Daoy (cell line): Measurements from ENCODE around the gene MMAA. TPM values are rescaled to one million over a fixed set of nuclear protein-coding genes. Genes with fewer than 3 reads are reported as not detected.
"Not testable (repeated sequence)": the region's sequence is repeated elsewhere in the genome, so short reads cannot be mapped to it uniquely, and the experiment has no call there.

Experiments used
- DNase-seq: peaks from one replicate; pipeline ENCODE4 v3.0.0-alpha.2; 2015; ENCODE audit warnings: low read depth
- total RNA-seq: library from RNA; depleted of rRNA; stranded (reverse); fragments of >200 nt; shearing (Covaris generic); gene quantifications from 2 replicates; pipeline ENCODE4 v1.2.3, GENCODE V29; 2014

MMAA gene
- total RNA-seq, 1 experiment from 2014 or later = 2.8 TPM

DNA sequence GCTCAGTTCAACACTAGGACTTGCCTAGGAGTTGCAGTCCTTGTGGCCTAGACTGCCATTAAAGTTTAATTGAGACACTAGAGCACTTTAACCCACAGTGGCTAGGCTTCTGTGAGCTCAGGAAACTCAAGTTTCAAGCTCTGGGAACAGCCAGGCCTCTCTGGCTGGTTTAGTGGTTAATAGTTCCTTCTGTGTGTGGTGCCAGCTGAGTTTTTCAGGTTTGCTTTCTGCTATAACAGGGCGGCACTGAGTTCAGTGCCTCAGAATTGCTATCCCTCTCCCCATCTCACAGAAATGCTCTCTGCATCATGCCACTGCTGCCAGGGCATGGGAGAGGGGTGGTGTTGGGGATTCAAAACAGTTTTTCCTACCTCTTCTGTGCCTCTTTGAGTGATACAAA, 15.9 kb downstream of the MMAA start:
- no peak for DNase-seq

DNA sequence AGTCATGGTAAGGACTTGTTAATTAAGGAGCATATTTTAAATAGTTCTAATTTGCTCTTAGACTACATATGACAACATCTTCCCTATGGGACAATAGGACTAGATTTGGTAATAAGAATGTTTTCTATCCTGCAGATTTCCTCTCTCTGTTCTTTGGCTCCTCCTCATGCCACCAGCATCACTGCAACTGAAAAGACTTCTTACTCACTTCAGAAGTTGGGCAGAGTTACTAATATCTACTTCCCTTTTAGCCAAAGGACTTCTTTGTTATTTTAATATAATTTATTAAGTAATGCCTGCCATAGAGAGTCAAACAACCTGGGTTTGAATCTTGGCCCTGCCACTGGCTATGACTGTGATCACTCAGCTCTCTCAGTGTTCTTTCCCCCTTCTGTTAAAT, 16.4 kb downstream of the MMAA start:
- no peak for DNase-seq

DNA sequence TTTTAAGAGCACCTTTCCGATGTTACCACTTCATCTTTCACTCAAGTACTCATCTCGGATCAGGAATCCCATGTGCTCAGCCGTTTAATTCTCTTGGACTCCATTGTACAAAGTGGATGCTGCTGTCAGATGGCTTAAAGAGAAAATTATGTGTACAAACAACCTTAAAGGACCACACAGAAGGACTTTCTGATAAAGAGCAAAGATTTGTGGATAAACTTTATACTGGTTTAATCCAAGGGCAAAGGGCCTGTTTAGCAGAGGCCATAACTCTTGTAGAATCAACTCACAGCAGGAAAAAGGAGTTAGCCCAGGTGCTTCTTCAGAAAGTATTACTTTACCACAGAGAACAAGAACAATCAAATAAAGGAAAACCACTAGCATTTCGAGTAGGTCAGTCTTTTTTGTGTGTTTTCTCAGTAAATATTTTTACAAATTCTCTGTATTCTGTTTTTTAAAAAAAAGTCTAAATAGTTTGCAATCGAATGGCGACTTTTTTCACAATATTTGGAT, 20.1 kb downstream of the MMAA start:
- no peak for DNase-seq

DNA sequence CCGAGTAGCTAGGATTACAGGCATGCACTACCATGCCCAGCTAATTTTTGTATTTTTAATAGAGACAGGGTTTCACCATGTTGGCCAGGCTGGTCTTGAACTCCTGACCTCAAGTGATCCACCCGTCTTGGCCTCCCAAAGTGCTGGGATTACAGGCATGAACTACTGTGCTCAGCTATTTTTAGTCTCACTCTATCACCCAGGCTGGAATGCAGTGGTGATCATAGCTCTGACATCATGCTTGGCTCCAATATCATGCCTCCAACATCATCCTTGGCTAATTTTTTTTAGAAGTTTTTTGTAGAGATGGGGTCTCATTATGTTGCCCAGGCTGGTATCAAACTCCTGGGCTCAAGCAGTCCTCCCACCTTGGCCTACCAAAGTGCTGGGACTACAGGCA, 21.1 kb downstream of the MMAA start:
- peak; percentile 7 for DNase-seq

DNA sequence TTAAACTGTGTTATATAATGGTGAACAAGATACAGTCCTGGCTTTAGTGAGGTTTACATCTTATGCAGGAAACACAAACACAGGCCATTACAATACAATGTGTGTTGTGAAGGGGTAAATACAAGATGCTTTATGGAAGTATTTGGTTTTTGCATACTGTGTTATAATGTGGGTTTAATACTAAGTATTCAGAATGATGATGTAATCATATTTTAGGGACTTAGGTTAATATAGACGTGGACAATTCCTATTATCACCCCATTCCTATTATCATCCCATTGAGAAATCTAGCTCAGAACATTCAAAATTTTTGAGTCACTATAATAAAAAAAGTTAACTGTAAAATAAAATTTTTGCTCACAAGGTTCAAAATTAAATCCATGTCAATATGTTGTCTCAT, 24.1 kb downstream of the MMAA start:
- DNase-seq = no peak

DNA sequence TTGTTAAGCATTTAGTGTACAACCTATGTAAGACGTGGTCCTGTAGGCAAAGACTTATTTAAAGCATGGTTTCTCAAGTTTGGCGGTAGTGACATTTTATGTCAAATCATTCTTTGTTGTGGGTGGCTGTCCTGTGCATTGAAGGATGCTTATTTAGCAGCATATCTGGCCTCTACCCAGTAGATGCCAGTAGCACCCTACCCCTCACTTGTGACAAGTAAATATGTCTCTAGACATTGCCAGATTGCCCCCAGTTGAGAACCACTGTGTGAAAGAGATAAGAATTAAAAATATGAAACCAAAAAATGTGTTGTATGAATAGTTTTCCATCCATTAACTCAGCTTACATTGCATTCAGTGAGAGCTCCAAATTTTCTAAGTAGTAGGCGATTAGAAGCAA, 25.5 kb downstream of the MMAA start:
- no peak for DNase-seq

DNA sequence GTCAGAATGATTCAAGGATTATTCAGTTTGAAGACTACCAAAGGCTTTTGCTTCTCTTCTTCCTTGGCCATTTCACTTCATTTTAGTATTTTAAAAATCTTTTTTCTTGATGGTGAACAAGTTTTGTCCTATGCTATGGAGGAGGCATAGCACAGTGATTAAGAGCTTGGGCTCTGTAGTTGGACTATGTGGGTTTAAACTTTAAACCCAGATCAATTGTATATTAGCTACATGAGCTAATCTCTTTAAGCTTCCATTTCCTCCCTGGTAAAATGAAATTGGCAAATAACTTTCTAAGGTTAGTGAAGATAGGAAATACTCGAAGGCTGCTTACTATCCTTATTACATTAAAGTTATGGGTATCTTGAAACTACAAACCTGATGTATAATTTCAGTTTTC, 37.0 kb downstream of the MMAA start:
- DNase-seq = no peak

DNA sequence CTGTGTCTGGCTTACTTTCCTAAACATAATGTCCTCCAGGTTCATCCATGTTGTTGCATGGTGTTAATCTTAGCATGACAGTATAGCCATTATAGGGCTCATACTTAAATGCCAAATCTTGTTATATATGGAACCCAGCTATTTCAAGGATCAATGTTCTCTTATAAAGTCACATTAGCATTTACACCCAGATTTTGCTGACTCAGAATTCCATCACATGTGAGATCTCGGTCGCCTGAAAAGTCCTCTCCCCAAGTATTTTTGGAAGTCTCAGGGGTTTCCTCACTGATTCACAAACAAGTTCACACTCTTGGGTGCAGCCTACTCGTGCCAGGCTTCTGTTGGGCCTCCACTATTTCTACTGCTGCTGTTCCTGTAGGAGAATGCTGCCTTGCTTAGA, 40.9 kb downstream of the MMAA start:
- DNase-seq = no peak

DNA sequence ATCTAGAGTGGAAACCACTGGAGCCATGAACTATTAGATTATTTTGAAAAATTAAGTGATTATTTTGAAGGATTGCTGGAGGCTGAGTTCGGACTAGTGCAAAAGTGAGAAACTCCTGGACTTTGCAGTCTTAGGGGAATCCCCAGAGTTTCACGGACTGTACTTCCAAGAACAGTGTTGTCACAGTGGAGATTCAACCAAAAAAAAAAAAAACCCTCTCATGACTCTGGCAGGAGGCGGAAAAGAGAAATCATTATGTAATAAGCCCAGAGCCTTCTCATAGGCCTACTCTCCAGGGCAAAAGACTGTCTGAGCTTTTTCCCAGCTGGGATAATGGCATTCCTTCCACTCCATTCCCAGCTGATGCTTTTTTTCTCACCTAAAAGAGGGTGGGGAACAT, 44.0 kb downstream of the MMAA start:
- DNase-seq = no peak

DNA sequence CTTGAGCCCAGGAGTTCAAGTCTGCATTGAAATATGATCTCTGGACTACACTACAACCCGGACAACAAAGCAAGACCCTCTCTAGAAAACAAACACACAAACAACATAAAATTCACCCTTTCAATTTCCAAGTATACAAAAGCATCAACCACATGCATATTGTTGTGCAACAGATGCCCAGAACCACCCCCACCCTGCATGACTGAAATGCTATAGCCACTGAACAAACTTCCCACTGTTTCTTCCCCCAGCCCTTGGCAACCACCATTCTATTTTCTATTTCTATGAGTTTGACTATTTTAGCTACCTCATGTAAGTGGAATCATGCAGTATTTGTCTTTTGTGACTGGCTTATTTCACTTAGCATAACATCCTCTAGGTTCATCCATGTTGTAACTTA, 46.6 kb downstream of the MMAA start:
- no peak for DNase-seq

DNA sequence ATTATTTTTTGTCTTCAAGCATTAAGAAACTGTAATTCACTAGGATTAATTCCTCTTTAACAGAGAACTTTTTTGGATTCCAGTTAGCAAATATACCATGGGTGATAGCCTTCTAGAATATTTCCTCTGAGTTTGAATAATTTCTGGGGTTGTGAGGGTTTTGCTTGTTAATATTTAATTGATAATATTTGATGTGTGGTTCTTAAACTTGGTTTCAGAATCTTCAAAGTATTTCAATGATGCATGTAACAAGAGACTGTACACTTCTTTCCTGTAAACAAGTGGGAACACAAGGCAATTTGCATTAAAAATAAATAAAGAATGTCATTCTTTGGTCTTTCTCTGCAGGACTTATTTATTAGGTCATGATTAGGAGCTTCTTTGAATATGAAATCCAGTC, 51.2 kb downstream of the MMAA start:
- DNase-seq = no peak

DNA sequence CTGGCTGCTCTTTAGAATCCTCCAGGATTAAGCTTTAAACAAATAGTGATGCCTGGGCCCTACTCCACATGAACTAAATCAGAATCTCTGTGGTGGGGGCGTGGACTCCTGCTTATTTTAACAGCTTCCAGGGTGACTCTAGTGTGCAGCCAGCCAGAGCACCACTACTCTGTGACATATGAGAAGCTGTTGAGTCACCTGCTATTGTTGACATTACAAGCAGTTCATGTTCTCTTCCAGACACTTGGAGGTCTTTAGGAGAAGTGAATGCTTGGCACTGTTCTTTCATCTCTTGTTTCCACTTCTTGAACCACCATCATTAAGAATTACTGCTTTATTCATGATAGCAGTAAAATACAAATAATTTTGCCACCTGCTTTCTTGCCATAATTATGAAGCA, 60.3 kb downstream of the MMAA start:
- peak; percentile 82 for DNase-seq

DNA sequence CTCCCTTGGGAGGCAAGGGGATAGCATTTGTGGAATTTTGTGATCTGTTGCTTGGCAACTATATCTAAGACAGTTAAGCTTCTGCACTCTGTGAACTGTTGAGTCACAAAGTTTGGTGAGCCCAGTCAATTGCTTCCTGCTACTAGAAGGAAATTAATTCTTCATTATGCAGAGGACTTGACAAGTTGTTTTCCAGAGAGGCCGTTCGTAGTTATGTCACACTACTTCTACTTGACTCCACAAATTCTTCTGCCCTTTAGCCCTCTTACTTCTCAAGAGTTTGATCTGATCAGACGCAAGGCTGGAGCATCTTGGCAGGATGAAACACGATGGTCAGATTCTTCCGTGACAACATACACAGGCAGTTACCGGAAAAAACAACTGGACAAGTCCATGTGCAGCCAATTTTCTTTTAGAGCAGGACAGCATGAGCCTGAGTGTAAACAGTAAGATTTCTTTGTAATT, 60.8 kb downstream of the MMAA start, which contains the start of gene C4orf51:
TSS of gene C4orf51 (plus strand) at position 156 of the 465 bp plus-strand sequence. CDS start at position 214, 58 bp downstream.
- peak; percentile 51 for DNase-seq

DNA sequence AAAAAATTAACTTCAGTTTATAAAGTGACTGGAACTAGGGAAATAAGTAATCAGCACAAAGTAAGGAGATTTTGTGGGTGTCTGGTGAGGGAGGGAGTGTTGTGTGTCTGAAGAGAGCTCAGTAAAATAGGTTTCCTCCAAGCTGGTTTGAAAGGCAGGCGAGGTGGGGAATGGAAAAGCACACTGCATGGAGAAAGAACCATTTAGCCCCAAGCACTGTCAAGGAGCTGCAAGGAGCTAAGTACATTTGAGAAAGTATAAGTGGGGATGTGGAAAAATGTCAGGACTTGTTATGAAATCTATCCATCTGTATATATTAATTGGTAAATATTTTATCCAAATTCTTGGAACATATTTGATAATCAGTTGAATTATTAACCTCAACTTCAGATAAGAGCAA, 61.7 kb downstream of the MMAA start:
- no peak for DNase-seq

DNA sequence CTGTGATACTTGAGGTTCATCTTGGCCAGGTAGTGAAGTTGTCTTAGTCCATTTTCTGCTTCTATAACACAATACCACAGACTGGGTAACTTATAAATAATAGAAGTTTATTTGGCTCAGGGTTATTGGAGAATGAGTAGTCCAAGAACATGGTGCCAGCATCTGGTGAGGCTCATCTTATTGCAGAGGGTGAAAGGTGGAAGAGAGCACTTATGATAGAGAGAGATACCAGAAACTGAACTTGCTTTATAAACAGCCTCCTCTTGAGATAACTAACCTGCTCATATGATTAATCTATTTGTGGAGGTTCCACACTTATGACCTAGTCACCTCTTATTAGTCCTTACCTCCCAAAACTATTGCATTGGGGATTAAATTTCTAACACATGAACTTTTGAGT, 62.3 kb downstream of the MMAA start:
- DNase-seq = no peak

DNA sequence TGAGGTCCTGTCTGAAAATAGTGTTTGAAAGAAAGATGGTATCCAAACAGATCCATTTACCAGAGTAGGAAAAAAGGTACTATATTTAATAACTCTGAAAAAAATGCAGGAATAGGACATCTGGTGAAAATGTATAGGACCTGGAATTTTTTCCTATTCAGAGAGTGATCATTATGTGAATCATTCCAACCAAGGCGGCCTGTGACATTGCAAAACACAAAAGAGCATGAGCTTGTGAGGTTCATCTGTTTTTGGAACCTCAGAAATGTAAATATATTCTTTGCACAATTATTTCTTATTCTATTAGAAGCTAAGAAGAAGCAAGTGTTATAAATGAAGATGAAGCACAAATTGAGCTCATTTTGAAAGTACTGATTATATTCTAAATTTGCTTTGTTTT, 62.8 kb downstream of the MMAA start:
- DNase-seq = no peak

DNA sequence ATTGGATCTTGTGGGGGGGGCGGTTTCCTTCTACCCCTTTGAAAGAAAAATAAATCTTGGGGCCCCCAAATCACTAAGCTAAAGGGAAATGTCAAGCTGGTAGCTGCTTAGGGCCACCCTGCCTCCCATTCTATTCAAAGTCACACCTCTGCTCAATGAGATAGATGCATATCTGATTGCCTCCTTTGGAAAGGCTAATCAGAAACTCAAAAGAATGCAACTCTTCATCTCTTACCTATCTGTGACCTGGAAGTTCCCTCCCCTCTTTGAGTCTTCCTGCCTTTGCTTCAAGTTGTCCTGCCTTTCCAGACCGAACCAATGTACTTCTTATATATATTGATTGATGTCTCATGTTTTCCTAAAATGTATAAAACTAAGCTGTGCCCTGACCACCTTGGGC, 67.8 kb downstream of the MMAA start:
- DNase-seq = no peak

DNA sequence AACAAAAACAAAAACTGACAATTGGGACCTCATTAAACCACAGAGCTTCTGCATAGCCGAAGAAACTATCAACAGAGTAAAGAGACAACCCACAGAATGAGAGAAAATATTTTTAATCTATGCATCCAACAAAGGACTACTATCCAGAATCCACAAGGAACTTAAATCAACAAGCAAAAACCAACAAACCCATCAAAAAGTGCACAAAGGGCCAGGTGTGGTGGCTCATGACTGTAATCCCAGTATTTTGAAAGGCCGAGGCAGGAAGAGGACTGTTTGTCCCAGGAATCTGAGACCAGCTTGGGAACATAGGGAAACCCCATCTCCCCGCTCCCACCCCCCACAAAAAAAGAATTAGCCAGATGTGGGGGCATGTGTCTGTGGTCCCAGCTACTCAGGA, 71.4 kb downstream of the MMAA start:
- DNase-seq = no peak

DNA sequence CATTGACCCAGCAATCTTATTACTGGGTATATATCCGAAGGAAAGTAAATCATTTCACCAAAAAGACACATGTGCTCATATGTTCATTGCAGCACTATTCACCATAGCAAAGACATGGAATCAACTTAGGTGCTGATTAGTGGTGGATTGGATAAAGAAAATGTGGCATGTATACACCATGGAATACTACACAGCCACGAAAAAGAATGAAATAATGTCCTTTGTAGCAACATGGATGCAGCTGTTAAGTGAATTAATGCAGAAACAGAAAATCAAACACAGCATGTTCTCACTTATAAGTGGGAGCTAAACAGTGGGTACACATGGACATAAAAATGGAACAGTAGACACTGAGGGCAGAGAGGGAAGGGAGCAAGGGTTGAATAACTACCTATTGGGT, 72.2 kb downstream of the MMAA start:
- DNase-seq = not testable (repeated sequence)

DNA sequence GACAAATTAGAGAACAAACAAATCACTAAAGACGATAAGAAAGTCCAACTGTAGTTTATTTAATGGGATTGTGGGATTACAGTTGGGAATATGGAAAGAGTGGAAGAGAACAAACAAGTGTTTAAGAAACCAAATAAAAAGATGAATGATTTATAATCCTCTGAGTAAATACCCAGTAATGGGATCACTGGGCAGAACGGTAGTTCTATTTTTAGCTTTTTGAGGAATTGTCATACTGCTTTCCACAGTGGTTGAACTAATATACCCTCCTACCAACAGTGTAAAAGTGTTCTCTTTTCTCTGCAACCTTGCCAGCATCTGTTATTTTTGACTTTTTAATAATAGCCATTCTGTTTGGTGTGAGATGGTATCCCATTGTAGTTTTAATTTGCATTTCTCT, 75.7 kb downstream of the MMAA start:
- no peak for DNase-seq

DNA sequence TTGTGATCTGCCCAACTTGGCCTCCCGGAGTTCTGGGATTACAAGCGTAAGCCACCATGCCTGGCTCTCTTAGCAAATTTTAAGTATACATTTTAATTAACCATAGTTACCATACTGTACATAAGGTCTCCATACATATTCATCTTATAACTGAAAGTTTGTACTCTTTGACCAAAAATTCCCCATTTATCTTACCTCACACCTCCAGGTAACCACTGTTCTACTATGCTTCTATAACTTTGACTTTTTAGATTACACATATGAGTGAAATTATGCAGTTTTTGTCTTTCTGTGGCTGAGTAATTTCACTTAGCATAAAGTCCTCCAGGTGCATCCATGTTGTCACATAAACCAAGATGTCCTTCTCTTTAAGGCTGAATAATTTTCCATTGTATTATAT, 78.1 kb downstream of the MMAA start:
- no peak for DNase-seq

DNA sequence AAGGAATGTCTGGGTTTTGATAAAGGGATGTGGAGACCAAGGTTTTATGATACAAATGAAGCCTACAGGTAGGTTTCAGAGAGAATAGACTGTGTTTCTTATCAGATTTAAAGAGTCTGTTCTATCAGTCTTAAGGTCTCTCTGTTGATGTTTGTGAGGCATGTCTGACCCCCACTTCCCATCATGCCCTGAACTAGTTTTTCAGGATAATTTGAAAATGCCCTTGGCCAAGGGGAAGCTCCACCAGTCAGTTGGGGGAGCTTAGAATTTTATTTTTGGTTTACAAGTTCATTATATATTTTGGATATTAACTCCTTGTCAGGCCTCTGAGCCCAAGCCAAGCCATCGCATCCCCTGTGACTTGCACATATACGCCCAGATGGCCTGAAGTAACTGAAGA, 79.3 kb downstream of the MMAA start:
- DNase-seq = no peak

DNA sequence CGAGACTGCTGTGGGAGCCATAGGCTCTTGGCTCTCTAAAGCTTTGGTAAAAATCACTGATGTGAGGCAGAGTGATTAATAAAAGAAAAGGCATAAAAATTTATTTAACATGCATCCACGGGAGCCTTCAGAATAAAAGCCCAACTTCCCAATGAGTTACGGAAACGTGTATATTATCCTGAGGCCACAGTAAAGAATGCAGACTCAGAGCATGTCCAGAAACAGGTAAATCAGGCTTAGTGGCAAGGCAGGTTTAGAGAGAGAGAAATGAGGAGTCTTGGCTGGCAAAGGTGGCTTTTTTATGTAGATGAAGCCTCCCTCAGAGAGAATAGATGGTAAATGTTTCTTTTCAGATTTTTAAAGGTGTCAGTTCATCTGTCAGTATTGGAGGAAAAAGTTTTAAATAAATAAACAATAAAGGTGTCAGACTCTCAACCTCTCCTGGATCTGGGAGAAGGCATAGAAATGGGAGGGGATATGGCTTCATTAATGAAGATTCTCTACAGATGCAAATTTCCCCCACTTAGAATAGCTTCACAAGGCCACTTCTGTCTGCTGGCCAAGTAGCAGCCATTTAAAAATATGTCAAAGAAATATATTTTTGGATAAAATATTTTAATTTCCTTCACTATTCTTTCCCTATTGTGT, 84.8 kb downstream of the MMAA start:
- DNase-seq = no peak

DNA sequence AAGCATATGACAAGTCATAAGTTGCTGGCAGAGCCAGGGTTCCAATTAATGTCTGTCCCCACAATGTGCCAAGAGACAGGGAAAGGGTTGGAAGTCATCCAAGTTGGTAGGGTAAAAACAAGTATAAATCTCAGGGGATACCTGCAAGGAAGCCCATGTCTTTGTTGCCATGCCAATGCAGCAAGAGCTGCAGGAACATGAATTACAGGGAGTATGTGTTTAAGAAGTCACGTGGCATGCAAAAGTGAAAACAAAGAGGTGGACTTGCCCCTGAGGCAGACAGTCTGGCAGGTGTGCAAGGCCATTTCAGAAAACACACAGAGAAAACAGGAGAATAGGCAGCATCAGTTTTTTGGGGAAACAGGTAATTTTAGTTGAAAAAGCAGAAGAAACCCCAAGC, 90.2 kb downstream of the MMAA start:
- DNase-seq = no peak
